ENCODE results near the gene TMEM47. TPM values are rescaled to one million over a fixed set of nuclear protein-coding genes. Genes with fewer than 3 reads are reported as not detected.
A peak's percentile ranks its signal among the peaks of the same experiment; 100 is the strongest.

The TMEM47 gene
- not detected for total RNA-seq

DNA sequence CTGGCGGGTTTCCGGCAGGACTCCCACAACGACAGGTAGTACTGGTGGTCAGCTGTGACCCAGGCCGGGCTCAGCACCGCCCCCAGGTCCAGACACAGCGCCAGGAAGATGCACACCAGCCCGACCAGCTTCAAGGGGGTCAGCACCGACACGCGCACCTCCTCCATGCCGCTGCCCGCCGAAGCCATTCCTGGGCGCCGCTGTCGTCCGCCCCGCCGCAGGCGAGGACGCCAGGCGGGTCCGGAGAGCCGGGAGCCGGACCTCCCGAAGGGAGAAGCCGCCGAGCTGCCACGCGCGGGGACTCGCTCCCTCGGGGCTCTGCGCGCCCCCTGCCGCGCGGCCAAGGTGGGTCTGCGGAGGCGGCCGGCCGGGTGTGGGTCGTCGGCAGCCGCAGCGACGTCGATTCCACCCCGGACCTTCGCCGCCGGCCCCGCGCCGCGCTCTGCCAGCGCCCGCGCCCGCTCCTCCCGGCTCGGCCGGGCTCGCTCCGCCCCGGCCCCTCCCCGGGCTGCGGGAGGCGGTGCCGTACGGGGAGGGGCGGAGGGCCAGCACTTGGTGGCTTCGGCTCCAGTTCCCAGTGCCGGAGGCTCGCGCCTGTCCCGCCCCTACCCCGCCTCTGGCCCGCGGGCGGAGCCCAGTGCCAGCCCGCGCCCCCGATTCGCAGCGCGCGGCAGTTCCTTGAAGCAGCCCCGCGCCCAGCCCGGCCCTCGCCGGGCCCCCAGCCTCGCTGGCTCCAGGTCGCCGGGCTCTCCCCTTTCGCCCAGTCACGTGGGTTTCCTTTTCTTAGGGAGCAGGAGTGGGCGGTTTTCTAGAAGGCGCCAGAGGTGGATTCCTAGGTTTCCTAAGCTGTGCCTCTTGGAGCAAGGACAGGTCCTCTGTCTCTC, at the start of gene TMEM47:
Gene TMEM47, minus strand, starts transcription at position 444 of the 884 bp plus-strand sequence. Its CDS starts 256 bp downstream, at position 188.
- DNase-seq (ENCODE audit: low read depth in 2 of 3, low spot score in 2 of 3): peak in 2 of 3 donors; percentile 36 to 46

DNA sequence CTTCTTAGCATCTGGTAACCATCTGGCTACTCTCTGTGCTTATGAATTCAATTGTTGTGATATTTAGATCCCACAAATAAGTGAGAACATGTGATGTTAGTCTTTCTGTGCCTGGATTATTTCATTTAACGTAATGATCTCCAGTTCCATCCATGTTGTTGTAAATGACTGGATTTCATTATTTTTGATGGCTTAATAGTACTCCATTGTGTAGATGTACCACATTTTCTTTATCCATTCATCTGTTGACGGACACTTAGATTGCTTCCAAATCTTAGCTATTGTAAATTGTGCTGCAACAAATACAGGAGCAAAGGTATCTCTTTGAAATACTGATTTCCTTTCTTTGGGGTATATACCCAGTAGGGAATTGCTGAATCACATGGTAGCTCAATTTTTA, 30.0 kb upstream of the TMEM47 start:
- DNase-seq (ENCODE audit: low read depth in 2 of 3, low spot score in 2 of 3): no peak

DNA sequence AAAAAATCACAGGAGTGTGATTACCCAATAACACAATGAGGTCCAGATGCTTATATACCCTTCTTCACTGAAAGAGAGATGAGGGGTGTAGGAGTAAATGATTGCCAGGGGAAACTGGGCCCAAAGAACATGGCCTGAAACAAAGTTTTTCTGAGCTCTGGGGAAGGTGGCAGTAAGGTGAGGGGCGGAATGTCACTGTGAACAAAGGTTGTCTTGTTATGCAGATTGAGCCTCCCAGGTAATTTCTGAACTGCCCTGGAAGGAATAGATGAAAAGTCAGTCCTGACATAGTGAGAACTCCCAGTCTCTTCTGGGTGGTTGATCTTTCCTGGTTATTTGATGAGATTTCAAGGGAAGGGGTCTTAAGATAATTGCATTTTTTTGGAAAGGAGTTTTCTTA, 2.5 kb upstream of the TMEM47 start:
- no peak for DNase-seq (ENCODE audit: low read depth in 2 of 3, low spot score in 2 of 3)

DNA sequence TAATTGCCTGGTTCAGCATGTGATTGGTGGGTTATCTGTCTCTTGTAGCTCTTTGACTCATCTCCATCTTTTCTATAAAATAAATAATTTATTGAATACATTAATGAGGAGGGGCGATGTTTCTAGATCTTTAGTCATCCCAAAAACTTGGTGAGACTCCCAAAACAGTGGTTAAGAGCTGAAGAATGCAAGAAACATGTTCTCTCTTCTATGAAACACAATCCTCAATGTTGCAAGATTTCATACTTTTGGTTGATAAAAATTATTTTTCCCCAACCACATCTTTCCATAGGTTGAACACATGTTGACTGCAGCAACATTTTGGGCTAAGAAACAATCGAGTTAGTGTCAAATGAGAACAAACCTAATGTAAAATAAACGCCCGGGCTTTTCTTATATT, 1.2 kb upstream of the TMEM47 start:
- no peak for DNase-seq (ENCODE audit: low read depth in 2 of 3, low spot score in 2 of 3)

DNA sequence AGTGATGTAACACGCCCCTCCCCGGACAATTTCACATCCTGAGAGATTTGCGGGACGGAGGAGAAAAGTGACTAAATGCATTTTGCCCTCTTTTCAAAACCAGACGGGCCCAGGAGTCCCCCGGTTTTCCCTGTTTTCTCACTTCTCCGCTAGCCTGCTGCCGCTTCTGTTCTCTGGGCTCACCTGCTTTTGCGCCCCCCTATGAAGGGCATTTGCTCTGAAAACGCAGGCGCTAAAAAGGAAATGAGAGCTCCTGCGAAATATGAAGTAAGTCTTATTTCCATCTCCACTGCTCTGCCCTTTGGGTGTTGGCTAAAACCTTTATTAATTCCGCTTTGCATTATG, 613 bp upstream of the TMEM47 start:
- no peak for DNase-seq (ENCODE audit: low read depth in 2 of 3, low spot score in 2 of 3)

DNA sequence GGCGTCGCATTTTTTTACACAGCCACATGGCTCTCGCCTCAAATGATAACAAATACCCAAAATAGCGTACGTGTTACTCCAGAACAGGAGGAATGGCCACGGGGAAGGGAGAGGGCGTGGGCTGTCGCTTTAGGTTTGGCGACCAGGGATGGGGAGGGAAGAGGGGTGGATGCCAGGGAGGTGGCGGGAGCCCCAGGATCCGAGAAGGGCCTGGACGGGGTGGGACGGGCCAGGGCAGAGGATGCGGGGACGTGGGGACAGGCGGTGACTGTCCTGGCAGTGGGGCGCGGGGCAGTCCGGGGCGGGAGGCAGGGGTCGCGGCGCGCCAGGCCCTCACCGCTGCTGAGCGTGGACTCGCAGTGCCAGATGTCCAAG, 631 bp downstream of the TMEM47 start:
- DNase-seq (ENCODE audit: low read depth in 2 of 3, low spot score in 2 of 3): no peak

DNA sequence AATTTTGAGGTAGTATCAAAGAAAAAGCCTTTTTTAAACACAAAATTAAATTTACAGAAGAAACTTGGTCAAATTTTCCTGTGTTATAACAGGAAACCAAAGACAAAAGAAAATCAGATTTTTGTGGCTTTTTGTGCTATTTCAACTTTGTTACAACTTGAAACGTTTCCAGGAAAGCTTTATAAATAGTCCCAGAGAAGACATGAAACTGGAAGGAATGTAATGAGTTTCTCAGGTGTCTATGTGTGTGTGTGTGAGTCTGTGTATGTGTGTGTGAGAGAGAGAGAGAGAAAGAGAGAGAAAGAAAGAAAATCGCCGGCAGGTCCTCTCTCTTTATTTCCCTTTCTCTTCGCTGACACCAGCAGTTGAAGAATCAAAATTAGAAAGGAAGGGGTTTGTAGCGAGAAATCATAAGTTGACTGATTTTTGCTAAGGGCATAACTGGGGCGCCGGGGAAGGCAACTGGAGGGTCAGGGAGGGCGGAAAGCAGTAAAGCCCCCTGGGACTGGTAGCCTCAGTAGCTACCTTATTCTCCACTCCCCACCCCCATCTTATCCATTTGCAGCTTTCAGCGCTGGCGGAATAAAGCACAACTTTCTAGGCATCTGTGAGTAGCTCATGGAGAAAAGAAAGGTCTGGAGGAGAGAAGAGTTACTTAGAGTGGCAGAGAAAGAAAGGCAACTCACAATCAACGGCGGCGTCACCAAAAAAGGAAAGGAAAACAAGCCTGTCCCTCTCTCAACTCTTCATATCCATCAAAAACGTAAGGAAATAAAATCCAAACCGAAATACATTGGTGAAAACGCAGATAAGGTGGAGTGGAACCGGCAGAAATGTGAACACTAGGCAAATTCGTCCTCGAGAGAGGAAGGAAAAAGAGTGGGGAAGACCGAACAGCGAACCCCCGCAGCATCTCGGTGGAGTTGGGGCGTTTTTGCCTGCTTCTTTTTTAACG, 1.3 kb downstream of the TMEM47 start:
- no peak for DNase-seq (ENCODE audit: low read depth in 2 of 3, low spot score in 2 of 3)

DNA sequence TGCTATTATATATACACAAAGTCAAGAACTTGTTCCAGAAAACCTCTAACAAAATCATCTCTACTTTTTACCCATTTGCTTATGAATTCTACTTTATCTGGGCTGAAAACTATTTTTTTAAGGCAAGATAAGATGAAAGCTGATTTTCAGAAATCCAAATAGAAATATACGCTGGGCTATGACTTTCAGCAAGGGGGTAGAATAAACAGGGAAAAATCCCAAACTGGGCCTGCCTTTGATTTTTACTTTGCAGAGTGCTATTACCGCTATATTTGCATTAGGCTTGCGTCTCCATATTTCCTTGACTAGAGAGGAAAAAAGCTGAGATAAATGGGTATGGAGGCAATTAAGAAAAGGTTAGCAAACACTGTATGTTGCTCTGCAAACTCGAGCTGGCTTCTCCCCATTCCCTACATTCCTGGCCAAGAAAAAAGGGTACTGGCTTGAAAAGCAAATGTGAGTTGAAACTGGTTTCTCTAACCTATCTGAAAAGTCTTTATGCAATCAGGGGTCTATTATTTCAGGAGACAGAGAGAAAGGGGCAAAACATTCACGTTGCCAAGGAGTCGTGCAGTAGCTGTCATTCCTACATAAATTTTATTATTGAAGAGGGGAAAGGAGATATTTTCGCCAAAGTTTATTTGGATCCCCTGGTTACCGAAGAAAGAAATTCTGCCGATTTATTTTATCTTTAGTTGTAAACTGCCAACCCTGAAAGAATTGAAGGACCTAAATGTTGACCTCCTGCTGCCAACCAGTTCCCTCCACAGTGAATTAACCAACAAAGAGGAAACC, 2.2 kb downstream of the TMEM47 start:
- DNase-seq (ENCODE audit: low read depth in 2 of 3, low spot score in 2 of 3): no peak

DNA sequence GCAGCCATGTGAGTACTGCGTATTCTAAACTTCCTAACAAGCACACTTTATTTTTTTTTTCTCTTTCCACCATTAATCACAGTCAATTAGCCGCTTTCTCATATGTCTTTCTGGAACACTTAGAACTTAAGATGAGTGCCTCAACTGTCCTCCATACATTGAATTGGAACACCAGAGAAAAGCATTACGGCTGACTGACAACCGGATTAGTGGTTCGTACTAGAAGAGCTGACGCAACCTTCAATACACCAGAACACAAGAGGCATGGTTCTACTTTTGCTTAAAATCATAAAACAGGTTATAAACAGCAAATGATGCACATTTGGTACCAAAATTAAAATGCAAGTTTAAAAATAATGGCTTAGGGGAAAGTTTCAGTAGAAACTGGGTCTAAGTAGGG, 3.3 kb downstream of the TMEM47 start:
- no peak for DNase-seq (ENCODE audit: low read depth in 2 of 3, low spot score in 2 of 3)

DNA sequence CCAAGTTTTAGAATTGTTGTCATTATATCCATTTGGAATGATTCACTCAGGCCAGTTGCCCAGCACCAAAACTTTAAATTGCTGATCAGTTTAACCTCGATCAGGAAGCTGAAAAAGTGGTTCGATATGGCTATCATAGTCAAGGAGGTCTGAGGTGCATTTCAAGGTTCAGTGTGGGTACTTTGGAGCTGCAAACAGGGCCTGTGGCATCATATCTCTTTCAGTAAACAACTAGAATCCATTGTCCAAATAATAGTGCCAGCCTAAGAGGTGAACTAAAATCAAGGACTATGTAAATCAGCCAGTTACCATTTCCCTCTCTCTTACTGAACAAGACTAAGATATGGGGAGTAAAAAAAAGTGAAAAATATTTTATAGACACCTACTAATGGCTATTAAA, 14.2 kb downstream of the TMEM47 start:
- DNase-seq (ENCODE audit: low read depth in 2 of 3, low spot score in 2 of 3): no peak

DNA sequence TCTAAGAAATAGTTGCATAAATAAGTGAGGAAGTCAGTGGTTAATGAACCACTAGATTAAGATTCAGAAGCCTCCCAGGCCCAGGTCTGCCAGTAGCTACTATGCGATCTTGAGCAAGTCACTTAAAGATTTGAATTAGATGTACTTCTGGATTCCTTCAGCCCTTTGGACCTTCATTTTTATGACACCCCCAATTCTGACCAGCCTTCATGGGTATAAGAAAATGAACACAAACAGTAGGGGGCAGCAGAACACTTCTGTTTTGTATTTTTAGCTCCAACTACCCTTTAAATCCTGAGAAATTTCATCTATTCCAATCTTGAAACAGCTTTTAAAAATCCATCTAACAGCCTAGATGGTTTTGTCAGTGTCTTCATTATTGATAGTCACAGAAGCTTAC, 19.0 kb downstream of the TMEM47 start:
- DNase-seq (ENCODE audit: low read depth in 2 of 3, low spot score in 2 of 3): peak in 1 of 3 donors; percentile 16

DNA sequence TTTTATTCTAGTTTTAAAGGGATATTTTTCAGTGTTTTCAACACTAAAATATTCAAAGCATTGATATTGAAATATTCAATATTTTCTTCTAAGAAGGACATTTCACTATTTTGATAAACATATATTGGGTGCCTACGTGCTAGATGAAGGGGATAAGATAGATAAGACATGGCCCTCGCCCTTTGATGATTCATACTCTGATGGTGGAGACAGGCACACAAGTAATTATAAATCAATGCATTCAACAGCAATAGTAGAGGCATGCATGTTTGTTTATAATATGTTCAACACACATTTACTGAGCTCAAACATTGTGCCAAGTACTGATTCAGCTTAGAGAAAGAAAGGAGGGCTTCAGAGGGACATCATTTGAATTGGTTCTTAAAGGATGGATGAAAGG, 22.7 kb downstream of the TMEM47 start:
- no peak for DNase-seq (ENCODE audit: low read depth in 2 of 3, low spot score in 2 of 3)

DNA sequence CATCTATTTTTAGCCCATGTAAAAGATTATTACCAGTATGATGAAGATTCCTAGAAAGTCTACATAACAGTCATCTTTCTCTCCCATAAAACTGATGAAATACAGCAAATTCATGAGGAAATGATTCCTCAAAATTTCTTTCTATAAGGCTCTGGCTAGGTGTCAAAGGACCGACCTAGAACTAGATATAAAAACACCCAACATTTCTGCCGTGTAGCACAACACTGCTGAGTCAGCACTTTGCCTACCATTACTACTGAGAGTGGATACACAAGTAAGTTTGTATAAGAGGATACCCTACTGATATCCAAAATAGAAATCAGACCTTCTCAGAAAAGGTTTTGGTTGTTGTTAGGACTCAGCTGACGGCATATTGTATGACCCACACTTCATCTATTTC, 24.7 kb downstream of the TMEM47 start:
- DNase-seq (ENCODE audit: low read depth in 2 of 3, low spot score in 2 of 3): no peak

DNA sequence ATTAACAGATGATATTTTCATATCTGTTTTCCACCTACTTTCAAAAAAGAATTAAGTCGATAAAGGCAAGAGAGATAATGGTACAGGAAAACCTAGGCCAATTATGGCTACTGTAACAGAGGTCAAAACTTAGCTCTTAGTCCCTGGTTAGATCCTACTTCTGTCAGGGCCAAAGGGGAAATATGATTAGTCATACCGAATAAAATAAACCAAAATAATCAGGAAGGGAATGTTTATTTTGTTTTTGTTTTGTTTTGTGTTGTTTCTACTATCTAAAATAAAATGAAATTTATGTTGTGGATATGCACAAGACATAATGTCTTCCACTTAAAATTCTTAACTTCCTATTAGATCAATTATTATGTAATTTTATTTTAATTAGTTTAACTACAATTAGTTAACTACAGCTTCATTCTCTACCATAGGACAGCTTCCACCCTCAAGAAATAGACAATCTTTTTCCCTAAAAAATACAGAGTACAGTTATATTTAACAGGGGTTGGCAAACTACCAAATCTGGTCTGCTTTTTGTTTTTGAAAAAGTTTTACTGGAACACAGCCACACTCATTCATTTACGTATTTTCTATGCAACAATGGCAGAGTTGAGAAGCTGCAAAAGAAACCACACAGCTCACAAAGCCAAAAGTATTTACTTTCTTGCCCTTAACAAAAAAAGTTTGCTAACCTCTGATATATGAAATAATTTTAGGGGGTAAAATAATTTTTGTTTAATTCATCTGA, 25.4 kb downstream of the TMEM47 start:
- DNase-seq (ENCODE audit: low read depth in 2 of 3, low spot score in 2 of 3): no peak

DNA sequence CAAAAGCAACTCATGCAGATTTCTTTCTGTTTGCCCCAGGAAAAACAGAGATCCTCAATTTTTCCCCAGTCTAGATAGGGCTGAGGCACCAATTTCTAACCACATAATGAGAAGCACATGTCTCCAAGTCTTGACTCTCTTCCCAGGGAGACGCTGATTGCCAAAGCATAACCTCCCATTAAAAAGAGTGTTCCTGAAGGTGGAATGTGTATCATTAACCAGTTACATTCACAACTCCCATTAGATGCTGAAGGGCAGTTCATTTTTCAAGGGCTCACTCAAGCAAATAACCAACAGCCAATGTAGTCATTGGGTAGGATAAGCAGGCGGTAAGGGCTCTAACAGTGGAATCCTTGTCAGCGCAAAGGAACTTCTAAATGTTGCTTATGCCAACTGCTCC, 27.5 kb downstream of the TMEM47 start:
- no peak for DNase-seq (ENCODE audit: low read depth in 2 of 3, low spot score in 2 of 3)

DNA sequence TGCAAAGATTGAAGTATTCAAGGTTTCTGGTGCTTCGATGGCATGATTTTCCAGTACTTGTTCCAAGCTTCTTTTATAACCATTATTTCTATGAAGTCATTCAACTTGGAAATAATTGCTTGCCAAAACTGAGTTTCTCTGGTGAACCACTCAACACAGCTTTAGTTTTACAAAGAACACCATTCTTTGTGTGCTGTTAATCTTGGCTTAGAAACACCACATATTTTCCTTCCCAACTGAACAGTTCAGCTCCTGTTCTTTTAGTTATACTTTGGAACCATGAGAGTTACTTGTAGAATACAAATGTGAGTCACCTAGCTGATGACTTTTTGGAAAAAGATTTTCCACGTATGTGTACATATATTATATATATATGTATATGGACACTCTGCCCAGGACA, 32.7 kb downstream of the TMEM47 start:
- DNase-seq (ENCODE audit: low read depth in 2 of 3, low spot score in 2 of 3): no peak

DNA sequence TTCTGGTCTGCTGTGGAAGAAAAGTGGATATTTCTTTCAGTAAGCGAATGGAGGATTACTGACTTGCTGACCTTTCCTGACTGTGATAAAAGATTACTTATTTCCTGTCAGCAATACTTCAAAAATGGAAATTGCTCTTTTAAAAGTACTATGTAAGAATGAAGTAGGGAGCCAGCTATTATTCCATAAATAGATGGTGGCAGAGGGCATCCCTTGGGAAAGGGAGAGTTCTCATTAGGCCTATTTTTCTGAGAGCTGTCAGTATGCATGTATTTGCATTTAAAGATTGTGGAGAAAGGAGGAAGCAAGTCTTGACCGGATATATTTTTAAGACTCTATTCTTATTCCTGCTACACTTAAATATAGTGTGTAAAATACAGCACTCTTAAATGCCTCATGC, 37.2 kb downstream of the TMEM47 start:
- DNase-seq (ENCODE audit: low read depth in 2 of 3, low spot score in 2 of 3): no peak

DNA sequence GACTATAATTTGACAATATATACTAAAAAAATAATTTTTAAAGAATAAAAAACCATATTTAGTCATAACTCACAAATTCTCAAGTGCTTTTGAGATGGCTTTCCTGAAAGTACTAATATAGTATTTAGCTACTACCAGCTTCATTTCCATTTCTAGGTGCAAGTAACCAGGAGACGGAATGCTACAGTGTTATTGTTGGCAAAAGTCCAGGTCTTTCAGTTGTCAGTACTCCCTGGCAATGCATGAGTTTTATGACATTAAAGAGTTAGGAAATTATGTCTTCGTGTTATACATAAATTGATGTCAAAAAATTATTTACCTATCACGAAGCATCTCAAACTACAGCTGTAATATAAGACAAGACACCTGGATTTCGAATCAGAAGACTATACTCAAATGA, 45.0 kb downstream of the TMEM47 start:
- DNase-seq (ENCODE audit: low read depth in 2 of 3, low spot score in 2 of 3): no peak

DNA sequence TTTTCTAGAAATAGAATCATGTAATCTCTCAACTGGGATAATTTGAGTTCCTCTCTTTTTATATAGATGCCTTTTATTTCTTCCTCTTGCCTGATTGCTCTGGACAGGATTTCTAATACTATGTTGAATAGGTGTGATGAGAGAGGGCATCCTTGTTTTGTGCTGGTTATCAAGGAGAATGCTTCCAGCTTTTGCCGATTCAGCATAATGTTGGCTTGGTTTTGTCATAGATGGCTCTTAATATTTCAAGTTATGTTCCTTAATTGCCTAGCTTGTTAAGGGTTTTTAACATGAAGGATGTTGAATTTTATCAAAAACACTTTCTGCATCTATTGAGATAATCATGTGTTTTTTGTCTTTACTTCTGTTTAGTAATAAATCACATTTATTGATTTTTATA, 58.7 kb downstream of the TMEM47 start:
- no peak for DNase-seq (ENCODE audit: low read depth in 2 of 3, low spot score in 2 of 3)

DNA sequence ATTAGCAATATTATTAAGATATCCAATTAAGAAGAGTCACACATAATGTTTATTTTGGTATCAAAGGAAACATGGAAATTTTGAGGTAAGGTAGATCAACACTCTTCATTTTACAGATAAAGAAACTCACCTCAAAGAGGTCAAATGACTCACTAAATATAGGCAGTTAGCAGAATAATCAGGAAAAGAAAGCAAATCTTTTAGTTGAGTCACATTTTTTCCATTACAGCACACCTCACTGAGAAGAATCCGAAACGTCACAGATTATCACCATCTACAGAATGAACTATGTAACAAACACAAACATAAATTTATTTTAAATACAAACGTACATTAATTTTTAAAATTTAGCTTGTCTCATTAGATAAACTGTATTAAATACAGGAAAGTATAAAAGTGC, 70.1 kb downstream of the TMEM47 start:
- no peak for DNase-seq (ENCODE audit: low read depth in 2 of 3, low spot score in 2 of 3)
